ENCODE data around the gene TMEM131.

DNA sequence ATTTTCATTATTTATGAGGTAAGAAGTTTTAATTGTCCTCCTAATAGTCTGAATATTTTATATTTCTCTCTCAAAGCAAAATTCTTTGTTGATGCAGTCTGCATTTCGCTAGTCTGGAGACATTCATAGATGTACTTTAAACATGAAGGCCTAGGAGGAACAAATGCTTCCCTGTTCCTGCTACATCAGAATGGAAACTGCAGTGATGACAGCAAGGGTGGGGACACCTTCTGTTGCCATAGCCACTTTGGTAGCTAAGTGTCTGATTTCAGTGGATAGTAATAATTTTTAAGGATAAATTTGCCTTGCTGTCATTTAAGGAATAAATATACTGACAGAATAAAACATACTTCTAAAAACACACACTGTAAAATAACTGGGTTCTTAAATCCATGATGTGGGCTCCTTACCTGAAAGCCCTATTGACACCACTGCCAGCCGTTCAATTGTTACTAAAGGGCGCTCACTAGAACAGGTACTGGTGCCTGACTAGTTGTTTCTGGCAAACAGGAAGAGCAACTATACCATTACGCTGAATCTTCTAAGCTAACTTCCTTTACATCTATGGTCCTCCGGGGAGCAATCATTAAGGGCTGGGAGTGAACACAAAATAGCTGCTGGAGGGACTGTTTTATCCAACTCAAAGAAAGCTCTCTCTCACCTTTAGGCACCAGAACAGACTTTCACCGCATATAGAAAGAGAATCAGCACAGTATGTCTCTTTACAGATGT, 88.2 kb downstream of the TMEM131 start:
- TF ChIP-seq, protein P1, sequence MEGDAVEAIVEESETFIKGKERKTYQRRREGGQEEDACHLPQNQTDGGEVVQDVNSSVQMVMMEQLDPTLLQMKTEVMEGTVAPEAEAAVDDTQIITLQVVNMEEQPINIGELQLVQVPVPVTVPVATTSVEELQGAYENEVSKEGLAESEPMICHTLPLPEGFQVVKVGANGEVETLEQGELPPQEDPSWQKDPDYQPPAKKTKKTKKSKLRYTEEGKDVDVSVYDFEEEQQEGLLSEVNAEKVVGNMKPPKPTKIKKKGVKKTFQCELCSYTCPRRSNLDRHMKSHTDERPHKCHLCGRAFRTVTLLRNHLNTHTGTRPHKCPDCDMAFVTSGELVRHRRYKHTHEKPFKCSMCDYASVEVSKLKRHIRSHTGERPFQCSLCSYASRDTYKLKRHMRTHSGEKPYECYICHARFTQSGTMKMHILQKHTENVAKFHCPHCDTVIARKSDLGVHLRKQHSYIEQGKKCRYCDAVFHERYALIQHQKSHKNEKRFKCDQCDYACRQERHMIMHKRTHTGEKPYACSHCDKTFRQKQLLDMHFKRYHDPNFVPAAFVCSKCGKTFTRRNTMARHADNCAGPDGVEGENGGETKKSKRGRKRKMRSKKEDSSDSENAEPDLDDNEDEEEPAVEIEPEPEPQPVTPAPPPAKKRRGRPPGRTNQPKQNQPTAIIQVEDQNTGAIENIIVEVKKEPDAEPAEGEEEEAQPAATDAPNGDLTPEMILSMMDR (conservative IDR thresholded peaks at IDR 0.05; ENCODE audit: low read length), result no peak
- no peak for TF ChIP-seq EZH2phosphoT487 (IDR thresholded peaks at IDR 0.05; ENCODE audit: borderline replicate concordance, low read depth, low read length)
